Vagina (tissue), 2 donors: Measurements from ENCODE around the gene JMJD7.

Experiments
- CTCF ChIP-seq, 3 experiments: fragments of 450-650 bp in 2 of 3; fragments of 200-600 bp in 1 of 3; sonication (generic) in 1 of 3; IDR thresholded peaks; one replicate each; pipeline ENCODE4 v1.5.1; 2017 to 2019; ENCODE audit warnings: antibody characterized with exemption in 3 of 3, mild to moderate bottlenecking in 2 of 3, moderate library complexity in 2 of 3
- POLR2A ChIP-seq, 2 donors: fragments of 450-650 bp; IDR thresholded peaks; one replicate each; pipeline ENCODE4 v1.6.1; 2017; ENCODE audit warnings: antibody characterized with exemption in 2 of 2, mild to moderate bottlenecking in 2 of 2, moderate library complexity in 2 of 2
- POLR2AphosphoS5 ChIP-seq, 2 donors: sonication (generic); formaldehyde crosslinking; IDR thresholded peaks; one replicate each; pipeline ENCODE4 v1.9.0; 2017; ENCODE audit warnings: antibody characterized with exemption in 2 of 2, mild to moderate bottlenecking in 2 of 2, low read depth in 1 of 2; ENCODE audit not compliant: insufficient read depth in 1 of 2

- TF ChIP-seq CTCF (IDR thresholded peaks at IDR 0.05): no peak
- TF ChIP-seq POLR2AphosphoS5 (IDR thresholded peaks at IDR 0.05; ENCODE audit: insufficient read depth in 1 of 2, low read depth in 1 of 2): peak; percentile 60 to 71
- TF ChIP-seq POLR2A (IDR thresholded peaks at IDR 0.05): no peak
Observed at GRCh38 chr15:41838400-41838897, 10.6 kb downstream of the JMJD7 start, which contains the start of gene PLA2G4B.
